ENCODE data around the gene DMRT3. TPM values are rescaled to one million over a fixed set of nuclear protein-coding genes. Genes with fewer than 3 reads are reported as not detected.

The DMRT3 gene
- total RNA-seq, 1 donor, result under 0.01 TPM

DNA sequence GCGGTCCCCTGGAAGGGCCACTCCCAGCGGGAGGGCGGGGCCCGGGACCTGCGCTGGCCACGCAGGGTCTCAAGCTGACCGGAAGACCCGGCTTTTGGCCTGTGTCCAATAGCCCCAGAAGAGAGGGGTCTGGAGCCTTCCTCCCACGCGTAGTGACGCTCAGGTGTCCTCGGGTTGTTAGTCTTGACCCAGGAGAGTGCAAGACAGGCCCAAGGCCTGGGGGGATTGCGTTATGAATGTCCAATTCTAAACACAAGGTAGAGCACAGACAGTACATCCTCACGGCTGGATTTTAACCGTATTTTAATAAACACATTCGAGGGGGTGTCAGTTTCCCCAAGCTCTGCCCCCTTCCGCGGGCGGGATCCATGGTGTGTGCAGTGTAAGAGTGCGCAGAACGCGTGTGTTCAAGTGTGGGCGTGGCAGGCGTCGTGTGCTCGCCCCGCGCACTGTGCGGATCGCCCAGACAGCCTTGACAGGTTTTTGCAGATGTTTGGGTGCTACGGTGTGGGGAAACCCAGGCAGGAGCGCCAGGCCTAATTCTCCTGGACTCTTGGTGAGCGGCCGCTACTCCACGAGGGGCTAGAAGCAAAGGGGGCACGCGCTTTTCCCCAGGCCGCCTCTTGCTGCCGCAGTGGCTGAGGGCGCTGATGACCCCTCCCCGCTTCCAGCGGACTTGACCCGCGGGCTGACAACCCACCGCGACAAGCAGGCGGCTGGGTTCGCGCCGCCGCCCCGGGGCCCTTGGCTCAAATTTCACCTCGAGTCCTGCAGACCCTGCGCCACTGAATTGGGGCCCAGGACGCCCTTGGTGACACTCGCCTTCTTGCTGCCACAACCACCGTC, 6.1 kb upstream of the DMRT3 start:
- DNase-seq (ENCODE audit: low read depth in 2 of 3, low spot score in 2 of 3), result no peak

DNA sequence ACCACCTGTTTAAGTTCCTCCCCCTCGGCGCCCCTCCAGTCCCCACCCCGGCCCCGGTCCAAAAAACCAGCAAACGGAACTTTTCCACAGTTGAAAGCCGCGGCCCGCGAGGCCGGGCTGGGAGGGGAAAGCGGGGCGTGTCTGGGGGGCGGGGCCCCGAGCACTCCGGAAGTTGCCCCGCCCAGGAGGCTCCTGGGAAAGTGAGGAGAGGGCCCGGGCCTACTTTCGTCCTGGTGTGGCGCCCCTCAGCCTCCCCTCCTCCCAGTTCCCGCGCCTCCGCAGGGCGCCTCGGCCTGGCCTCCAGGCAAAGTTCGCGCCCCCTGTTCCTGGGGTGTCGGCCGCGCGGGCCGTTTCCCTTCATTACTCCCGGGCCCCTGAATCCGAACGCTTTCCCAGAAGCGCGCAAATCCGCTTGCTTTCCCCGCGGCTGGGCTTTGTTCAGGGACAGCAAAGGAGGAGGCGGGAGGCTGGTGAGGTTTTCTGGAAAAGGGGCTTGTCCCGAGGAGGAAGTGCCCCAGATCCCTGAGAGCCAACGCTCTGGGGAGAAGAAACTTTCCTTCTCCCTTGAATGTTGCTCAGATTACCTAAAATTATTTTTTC, 4.5 kb upstream of the DMRT3 start:
- no peak for DNase-seq (ENCODE audit: low read depth in 2 of 3, low spot score in 2 of 3)

DNA sequence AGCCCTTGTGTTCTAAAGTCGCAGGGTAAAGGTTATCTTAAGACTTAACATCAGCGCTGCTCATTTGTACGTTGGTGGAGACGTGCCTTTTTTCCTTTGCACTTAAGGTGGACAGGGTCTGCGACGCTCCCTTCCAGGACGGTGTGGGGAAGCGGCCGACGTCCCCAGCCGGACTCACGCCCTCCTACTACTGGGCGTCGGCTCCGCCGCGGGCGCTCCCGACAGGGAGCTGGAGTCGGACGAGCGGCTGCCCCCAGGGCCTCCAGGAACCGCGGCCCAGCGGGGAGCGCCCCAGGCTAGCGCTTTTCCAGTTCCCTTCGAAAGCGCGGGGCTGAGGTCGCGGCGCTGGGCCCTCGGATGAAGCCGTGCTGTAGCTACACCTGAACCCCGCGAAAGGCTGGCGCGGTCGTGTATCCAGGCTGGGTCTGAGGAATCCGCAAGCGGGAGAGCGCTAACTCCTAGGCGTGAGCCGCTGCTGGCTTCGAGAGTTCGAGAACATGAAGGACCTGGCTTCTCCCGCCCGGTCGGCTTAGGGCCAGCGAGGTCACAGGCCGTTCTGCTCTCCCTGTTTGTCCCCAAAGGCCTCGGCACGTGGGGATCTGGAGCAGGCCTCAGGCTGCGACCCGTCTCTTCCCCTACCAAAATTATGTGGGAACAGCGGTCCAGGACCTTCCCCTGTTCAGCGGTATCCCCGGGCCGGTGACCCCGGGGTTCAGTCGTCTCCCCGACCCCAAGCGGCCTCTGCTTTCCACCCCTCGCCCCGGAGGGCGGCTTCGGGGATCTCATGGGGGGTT, 3.8 kb upstream of the DMRT3 start:
- DNase-seq (ENCODE audit: low read depth in 2 of 3, low spot score in 2 of 3), result peak in 1 of 3 donors; percentile 34

DNA sequence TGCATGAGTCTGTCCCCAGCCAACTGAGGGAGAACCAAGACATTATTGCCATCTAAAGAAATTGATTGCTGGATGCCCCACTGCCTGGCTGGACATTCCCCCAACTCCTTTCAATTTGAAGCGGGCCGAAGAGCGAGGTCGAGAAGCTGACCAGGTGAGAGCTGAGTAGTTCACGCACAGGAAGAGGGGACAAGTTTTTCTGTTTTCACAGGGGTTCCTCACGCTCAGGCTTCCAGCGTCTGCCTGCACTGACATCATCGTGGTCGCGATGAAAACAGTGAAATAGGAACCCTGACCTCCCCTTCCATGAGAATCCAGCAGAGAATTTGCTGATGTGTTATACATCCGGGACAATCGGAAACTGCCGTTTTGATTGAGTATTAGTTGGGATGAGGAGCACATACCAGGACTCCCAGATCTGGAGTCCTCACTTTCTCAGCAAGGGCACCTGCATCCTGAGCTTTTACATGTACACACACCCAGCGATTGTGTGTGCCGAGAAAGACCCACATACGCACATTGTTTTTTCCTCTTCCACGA, 3.1 kb upstream of the DMRT3 start:
- DNase-seq (ENCODE audit: low read depth in 2 of 3, low spot score in 2 of 3), result peak in 1 of 3 donors; percentile 17

DNA sequence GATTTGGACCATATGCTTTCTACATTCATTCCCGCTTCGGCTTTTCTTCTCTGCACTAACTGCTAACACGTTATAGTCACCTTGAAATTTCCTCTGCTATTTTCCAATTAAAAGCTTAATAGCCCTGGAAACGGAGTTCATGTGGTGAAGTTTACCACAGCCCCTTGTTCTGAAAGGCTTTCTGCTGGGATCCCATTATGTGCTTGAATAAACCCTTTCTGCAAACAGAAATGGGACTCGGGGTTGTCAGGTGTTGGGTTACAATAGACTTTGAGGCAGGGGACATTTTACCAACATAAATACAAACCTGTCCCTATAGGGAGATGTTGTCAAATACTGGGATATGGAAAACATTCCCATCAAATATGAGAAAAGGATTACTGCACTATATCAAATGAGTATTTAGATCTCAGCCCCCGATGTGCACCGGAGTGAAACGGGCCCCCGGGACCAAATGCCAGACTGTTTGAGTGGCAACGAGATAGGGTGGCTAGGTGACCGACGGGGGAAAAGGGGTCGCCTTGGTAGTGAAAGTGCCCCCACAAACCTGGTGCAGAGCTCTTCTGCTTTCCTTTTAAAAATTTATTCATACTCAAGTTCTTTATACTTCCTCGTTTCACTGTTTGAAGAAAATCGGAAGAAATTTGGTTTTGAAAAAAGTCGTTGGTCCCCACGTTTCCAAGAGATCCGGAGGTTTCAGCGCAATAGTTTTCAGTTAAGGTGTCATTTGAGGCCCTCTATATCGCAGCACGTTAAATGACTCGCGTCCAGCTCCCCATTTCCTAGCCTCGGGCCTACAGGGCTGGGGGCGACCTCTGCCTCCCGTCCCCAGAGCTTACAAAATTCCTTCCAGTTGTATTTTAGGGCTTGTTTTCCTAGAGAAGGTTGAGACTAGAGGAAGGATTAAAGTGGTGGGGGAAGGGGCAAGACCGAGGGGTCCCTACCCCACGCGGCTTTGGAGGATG, 2.1 kb upstream of the DMRT3 start:
- peak in 1 of 3 donors; percentile 28 for DNase-seq (ENCODE audit: low read depth in 2 of 3, low spot score in 2 of 3)

DNA sequence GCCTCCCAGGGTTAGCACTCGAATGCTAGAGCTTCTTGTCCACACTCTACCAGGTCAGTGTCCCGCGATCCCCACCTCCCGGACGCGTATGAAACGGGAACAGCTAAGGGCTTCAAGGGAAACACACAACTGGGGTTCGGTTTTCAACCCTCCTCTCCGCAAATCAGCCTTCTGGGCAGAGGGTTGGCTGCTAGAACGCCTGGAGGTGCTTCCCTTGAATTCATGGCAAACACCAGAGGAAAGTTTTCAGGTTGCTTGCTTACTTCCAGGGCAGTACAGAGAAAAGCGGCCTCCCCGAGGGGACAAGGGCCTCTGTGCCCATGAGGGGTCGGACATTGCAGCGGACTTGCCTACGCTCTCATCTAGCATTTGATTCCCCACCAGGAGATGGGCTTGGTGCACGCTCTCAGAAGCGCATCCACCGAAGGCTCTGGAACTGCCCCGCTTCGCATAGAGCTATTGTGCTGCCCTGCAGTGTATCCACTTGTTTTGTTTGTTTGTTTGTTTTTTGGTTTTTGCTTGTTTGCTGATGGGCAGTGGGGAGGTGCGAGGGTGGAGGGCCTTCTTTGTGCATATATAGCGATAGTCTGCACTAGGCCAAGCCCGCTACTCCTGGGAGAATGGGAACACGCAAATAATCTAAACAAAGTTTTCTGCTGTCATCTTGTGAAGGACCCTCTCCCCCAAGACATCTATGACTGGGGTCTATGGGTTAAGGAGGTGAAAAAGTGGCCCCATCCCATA, 1.3 kb upstream of the DMRT3 start:
- no peak for DNase-seq (ENCODE audit: low read depth in 2 of 3, low spot score in 2 of 3)

DNA sequence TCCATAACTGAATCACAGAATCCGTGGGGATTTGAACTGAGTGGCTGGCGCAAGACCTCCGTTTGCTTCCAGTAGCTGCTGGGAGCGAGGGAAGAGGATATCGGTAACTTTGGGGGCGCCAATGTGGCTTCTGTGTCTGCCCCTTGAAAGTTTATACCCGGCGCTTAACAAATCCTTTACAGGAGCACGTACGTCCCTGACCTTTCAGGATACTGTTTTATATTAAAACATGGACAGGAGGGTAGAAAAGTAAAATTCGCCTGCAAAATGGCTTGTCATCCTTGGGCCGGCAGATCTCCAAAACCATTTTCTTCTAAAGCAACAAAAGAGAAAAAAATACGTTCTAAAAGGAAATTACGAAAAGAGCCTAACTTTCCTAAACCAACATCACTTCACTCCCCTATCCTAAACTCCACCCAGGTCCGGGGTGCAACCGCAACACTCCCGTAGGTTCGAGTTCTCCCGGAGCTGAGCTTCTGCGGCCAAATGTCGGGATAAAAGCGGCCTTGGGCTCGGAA, 656 bp upstream of the DMRT3 start:
- DNase-seq (ENCODE audit: low read depth in 2 of 3, low spot score in 2 of 3), result no peak

DNA sequence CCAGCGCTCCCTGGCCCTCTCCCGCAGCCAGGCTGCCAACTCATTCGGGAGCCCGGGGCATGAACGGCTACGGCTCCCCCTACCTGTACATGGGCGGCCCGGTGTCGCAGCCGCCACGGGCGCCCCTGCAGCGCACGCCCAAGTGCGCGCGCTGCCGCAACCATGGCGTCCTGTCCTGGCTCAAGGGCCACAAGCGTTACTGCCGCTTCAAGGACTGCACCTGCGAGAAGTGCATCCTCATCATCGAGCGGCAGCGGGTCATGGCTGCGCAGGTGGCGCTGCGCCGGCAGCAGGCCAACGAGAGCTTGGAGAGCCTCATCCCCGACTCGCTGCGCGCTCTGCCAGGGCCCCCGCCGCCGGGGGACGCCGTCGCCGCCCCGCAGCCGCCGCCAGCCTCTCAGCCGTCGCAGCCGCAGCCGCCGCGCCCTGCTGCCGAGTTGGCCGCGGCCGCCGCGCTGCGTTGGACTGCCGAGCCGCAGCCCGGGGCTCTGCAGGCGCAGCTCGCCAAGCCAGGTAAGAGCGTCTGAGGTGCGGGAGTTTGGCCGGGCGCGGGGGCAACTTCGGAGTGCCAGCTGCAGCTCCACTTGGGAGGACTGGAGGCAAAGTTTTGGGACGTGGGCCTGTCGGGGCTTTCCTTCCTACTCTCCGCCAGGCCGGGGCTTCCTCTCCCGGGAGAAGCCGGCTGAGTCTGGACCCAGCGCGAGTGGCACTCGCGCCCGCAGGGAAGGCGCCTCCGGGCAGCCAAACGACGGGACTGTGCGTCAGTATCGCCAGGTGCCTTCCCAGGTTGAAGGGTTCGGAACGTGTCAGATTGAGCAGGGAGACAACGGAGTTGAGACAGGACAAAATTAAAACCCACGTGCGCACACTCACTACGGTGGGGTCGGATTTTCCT, 735 bp downstream of the DMRT3 start:
- DNase-seq (ENCODE audit: low read depth in 2 of 3, low spot score in 2 of 3), result peak in 1 of 3 donors; percentile 27

DNA sequence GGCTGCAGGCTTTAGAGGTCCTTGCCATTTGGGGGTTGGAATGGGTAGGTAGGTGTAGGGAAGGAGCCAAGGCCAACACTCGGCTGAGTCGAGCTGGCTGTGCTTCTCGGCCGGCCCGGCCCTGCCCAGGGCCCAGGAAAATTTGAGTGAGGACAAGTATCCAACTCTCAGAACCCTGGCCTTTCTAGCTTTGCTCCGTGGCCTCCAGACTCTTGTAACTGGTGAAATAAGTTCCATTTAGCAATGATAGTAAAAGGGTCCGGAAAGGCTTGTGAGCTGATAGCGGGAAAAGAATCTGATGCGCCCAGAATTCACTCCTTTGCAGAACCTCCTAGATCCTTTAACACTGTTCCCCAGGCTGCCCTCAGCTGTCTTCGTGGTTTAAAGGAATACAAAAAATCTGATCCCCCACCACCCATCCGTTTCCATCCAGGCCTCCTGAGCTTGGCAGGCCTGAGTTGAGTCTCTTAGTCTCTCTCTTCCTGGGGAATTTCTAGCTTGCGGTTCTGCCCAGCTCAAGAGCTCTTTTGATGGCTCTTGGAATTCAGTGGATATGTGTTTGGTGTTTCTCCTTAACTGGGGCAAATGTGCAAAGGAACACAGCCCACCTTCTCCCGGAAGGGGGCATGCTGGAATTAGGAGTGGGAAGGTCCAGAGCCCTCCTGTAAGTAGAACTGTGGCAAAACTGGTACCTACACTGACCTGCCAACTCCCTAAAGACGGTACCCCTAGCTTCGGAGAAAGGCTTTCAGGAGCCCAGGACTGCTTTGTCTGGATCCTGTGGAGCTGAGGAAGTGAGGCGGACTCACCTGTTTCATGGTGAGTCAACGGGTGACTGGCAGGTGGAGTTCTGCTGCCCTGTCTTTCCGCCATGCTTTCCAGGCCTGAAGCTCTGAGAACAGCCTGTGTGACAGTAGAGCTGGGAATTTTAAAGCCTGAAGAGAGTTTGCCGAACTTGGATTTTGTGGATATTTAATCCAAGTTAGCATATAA, 1.7 kb downstream of the DMRT3 start:
- no peak for DNase-seq (ENCODE audit: low read depth in 2 of 3, low spot score in 2 of 3)

DNA sequence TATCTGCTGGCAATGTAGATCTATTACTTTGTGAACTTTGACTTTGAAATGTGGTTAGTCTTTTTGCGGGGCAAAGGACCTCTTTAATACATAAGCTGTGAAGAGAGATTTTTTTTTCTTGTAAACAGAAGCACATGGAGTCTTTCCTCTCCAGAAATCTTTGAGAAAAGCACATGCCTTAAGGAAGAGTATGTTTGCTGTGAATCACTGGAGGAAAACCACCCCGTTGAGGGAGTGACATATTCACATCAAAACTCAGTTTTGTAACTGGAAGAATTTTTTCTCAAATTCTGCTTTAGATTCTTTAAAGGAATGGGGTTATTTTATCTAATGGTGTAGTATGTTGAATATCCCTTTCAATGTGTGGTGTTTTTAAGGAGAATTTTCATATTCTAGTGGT, 3.5 kb downstream of the DMRT3 start:
- no peak for DNase-seq (ENCODE audit: low read depth in 2 of 3, low spot score in 2 of 3)

DNA sequence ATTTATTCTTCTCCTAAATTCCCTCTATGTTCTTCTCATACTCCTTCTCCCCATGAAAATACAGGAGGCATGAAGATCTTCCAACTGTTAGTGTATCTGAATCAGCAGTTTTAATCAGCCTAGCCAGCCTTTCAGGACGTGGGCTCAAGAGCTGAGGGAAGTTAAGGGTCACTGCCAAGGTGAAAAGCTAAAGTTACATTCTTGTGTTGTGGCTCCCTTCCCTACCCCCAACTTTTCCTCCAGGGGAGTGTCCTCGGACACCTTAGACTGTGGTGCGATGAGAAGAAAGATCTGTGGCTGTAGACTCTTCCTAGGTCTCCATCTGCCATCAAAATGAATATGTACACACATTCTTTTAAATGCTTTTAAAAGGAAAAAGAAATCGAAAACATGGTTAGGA, 4.2 kb downstream of the DMRT3 start:
- no peak for DNase-seq (ENCODE audit: low read depth in 2 of 3, low spot score in 2 of 3)

DNA sequence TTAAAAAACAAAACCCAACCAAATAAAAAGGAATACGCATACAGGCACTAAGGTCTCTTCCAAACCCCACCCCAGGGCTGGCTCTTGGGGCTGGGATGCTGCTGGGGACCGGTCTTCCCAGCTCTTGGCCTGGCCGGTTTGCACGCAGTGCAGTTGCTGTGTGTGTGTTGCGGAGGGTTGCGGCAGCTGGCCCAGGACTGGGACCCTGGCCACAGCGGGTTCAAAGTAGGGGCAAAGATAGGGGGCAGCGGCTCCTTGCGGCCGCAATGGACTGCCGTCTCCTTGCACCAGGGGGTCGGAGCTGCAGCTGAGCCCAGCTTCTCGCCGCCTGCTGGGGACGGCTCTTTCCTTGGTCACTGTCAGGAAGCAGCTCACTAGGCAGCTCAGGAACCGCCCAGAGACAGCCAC, 5.0 kb downstream of the DMRT3 start:
- DNase-seq (ENCODE audit: low read depth in 2 of 3, low spot score in 2 of 3), result no peak

DNA sequence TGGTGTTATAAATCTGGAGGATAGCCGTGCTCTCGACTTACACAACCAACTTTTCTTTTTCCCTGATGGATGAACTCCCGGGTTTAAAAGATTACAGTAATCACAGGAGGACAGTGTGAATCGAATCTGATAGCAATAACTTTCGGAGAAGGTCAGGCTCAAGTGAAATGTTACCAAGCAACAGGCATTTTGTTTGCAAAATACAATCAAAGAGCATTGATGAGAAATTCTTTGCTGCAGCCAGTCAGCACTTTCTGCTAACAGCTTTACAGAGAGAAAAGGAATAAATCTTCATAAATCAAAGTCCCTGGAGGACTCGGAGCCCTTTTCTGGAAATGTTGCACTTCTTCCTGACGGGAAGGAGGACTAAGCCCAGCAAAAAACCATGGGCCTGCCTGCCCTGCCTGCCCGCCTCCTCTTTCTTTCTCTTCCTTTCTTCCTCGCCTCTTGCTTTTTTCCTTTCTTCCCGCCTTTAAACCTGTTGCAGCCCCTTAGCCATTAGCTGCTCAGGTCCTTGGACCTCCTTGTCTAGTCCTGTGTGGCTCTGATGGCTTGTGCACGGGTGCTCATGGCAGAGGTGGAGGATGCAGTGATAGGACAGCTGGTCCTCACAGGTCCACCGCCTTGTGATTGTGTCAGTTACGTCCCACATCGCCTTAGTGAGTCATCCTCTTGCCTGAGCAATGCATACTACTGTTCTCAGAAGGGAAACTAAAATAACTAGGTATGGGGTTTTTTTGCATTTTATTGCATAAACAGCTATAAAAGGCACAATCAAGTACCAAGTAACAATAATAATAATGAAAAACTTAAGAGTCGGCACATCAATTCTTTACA, 6.2 kb downstream of the DMRT3 start:
- DNase-seq (ENCODE audit: low read depth in 2 of 3, low spot score in 2 of 3), result no peak

DNA sequence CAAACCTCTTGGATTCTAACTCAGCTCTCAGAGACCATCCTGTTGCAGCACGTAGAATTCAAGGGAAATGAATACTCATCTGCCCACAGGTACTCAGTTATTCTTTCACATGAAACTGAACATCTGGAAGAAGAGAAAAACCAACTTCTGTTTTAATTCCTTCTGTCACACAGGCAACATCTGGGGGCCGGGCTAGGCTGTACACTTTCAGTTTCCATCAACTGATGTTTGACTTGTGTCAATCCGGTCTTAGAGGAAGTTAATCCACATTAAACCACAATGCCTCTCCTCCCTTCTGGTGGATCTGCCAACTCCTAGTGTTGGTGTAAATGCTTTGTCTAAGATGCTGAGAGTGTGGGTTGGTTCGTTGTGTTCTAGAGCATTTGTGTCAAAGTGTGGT, 17.6 kb downstream of the DMRT3 start:
- DNase-seq (ENCODE audit: low read depth in 2 of 3, low spot score in 2 of 3), result no peak

DNA sequence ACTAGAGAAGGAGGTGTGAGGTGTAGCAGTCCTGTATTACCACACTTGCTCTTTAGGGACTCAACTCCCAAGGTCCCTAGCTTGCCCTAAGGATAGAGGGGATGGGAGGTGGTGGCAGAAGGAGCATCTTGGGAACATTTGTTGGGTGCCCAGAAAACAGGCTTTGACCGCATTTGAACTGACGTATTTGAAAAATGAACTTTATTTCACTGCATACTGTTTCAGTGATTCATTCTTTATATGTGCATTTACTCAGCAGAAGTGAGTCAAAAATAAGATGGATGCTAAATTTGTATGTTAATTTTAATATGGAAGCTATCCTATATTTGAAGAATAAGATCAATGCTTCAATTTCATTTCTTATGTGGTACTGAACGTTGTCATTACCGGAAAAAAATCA, 18.7 kb downstream of the DMRT3 start:
- no peak for DNase-seq (ENCODE audit: low read depth in 2 of 3, low spot score in 2 of 3)

DNA sequence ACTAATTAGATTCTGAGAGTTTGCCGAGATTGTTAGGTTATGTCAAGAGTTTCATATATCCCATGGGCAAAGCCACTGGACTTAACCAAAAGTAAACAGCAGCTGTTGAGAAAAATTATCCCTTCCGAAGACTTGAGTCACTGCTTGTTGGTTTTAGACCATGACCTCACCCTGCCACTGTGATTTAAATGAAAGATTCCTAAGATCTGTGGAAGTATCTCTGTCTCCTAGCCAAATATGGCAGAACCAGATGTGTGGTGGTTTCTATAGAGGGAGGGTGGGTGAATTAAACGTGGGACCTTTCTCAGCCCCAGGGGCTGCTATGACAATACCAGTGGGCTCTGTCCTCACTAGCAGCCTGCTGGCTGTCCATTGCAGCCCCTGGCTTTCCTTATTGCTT, 19.3 kb downstream of the DMRT3 start:
- DNase-seq (ENCODE audit: low read depth in 2 of 3, low spot score in 2 of 3), result no peak

All from hematopoietic multipotent progenitor cell (in vitro differentiated cells).